HepG2 (cell line): ENCODE measurements around the gene TMEM190. TPM values are rescaled to one million over a fixed set of nuclear protein-coding genes. Genes with fewer than 3 reads are reported as not detected.

Experiments used
- ARID3A ChIP-seq: IDR thresholded peaks from 2 replicates; pipeline ENCODE4 v1.6.1; 2012; ENCODE audit warnings: low read depth, low read length, improper control_type of control experiment
- ATF5 ChIP-seq: sonication (generic); formaldehyde crosslinking; IDR thresholded peaks from 2 replicates; pipeline ENCODE4 v1.4.0; 2020; ENCODE audit warnings: mild to moderate bottlenecking, low read depth, missing genetic modification reagents
- ATM ChIP-seq: fragments of 450-650 bp; IDR thresholded peaks from 2 replicates; pipeline ENCODE4 v1.7.1; 2017; ENCODE audit warnings: mild to moderate bottlenecking, borderline replicate concordance
- EEA1 ChIP-seq: sonication (generic); formaldehyde crosslinking; IDR thresholded peaks from 2 replicates; pipeline ENCODE4 v1.5.1; 2020; ENCODE audit warnings: mild to moderate bottlenecking, missing genetic modification reagents, borderline replicate concordance
- ELF4 ChIP-seq: sonication (generic); formaldehyde crosslinking; IDR thresholded peaks from 2 replicates; pipeline ENCODE4 v1.5.0; 2020; ENCODE audit warnings: missing genetic modification reagents, mild to moderate bottlenecking, moderate library complexity, borderline replicate concordance
- GLI4 ChIP-seq: sonication (generic); formaldehyde crosslinking; IDR thresholded peaks from 2 replicates; pipeline ENCODE4 v1.5.1; 2020; ENCODE audit warnings: missing genetic modification reagents, mild to moderate bottlenecking, moderate library complexity, borderline replicate concordance
- MIER2 ChIP-seq: IDR thresholded peaks from 2 replicates; pipeline ENCODE4 v1.6.1; 2016; ENCODE audit warnings: missing biosample characterization, missing genetic modification reagents
- MTF1 ChIP-seq: sonication (generic); formaldehyde crosslinking; IDR thresholded peaks from 2 replicates; pipeline ENCODE4 v1.5.0; 2020; ENCODE audit warnings: missing genetic modification reagents
- SMARCC2 ChIP-seq: fragments of 450-650 bp; IDR thresholded peaks from 2 replicates; pipeline ENCODE4 v1.6.1; 2017; ENCODE audit warnings: antibody characterized with exemption, mild to moderate bottlenecking
- SSRP1 ChIP-seq: IDR thresholded peaks from 2 replicates; pipeline ENCODE4 v1.6.1; 2016; ENCODE audit warnings: control low read depth
- TAF1 ChIP-seq: sonication (generic); formaldehyde crosslinking; IDR thresholded peaks from 2 replicates; pipeline ENCODE4 v1.4.0; 2020; ENCODE audit warnings: missing genetic modification reagents
- TP53 ChIP-seq: sonication (generic); formaldehyde crosslinking; conservative IDR thresholded peaks from 2 replicates; pipeline ENCODE4 v1.4.0; 2020; ENCODE audit warnings: missing genetic modification reagents
- ZBTB7B ChIP-seq: sonication (generic); formaldehyde crosslinking; IDR thresholded peaks from 2 replicates; pipeline ENCODE4 v1.4.0; 2020; ENCODE audit warnings: missing genetic modification reagents
- ZFP37 ChIP-seq: sonication (generic); formaldehyde crosslinking; IDR thresholded peaks from 2 replicates; pipeline ENCODE4 v1.4.0; 2020; ENCODE audit warnings: missing genetic modification reagents, borderline replicate concordance
- ZNF225 ChIP-seq: sonication (generic); formaldehyde crosslinking; IDR thresholded peaks from 2 replicates; pipeline ENCODE4 v1.4.0; 2020; ENCODE audit warnings: mild to moderate bottlenecking, missing genetic modification reagents
- ZNF362 ChIP-seq: sonication (generic); formaldehyde crosslinking; IDR thresholded peaks from 2 replicates; pipeline ENCODE4 v1.4.0; 2020; ENCODE audit warnings: missing genetic modification reagents, mild to moderate bottlenecking, borderline replicate concordance
- ZNF431 ChIP-seq: sonication (generic); formaldehyde crosslinking; IDR thresholded peaks from 2 replicates; pipeline ENCODE4 v1.9.0; 2022; ENCODE audit warnings: missing genetic modification reagents, low read depth, mild to moderate bottlenecking, borderline replicate concordance
- ZNF652 ChIP-seq: IDR thresholded peaks from 2 replicates; pipeline ENCODE4 v1.6.1; 2016; ENCODE audit warnings: low read depth, borderline replicate concordance
- ZNF724P ChIP-seq: sonication (generic); formaldehyde crosslinking; IDR thresholded peaks from 2 replicates; pipeline ENCODE4 v1.8.0; 2022; ENCODE audit warnings: missing genetic modification reagents, borderline replicate concordance
- polyA plus RNA-seq, 8 experiments: library from polyadenylated mRNA; depleted of rRNA in 3 of 8; stranded (reverse) in 7 of 8; unstranded in 1 of 8; fragments of >200 nt; fragmentation: Illumina TruSeq in 4 of 8; extraction: Trizol in 4 of 8; gene quantifications; 2 replicates each; pipeline versions ENCODE4 v1.2.1 to v1.2.3, GENCODE V29; 2011 to 2016; ENCODE audit warnings: low read depth in 4 of 8, missing spikeins in 1 of 8, mixed read lengths in 1 of 8; ENCODE audit not compliant: insufficient read depth in 1 of 8
- total RNA-seq, 5 experiments: library from RNA; depleted of rRNA; stranded (reverse); fragments of >200 nt; fragmentation: Illumina TruSeq; extraction: Trizol; gene quantifications; 2 replicates each; pipeline ENCODE4 v1.2.3, GENCODE V29; 2016; ENCODE audit warnings: low read depth in 1 of 5
- TF ChIP-seq, protein P1 (sequence below): sonication (generic); formaldehyde crosslinking; IDR thresholded peaks from 2 replicates; pipeline ENCODE4 v1.4.0; 2020; ENCODE audit warnings: mild to moderate bottlenecking, missing genetic modification reagents
- TF ChIP-seq, protein P2 (sequence below): IDR thresholded peaks from 2 replicates; pipeline ENCODE4 v1.6.1; 2018; ENCODE audit warnings: missing genetic modification reagents
- TF ChIP-seq, protein P3 (sequence below): sonication (generic); formaldehyde crosslinking; IDR thresholded peaks from 2 replicates; pipeline ENCODE4 v1.4.0; 2020; ENCODE audit warnings: missing genetic modification reagents
- TF ChIP-seq, protein P4 (sequence below): sonication (generic); formaldehyde crosslinking; IDR thresholded peaks from 2 replicates; pipeline ENCODE4 v1.5.1; 2020; ENCODE audit warnings: mild to moderate bottlenecking, missing genetic modification reagents, borderline replicate concordance

TMEM190 gene
- total and polyA plus RNA-seq, 2 of the 13 experiments (the other 11 are each of a cell fraction or from before 2014, with no cell fraction given): 0.35 to 0.83 TPM

DNA sequence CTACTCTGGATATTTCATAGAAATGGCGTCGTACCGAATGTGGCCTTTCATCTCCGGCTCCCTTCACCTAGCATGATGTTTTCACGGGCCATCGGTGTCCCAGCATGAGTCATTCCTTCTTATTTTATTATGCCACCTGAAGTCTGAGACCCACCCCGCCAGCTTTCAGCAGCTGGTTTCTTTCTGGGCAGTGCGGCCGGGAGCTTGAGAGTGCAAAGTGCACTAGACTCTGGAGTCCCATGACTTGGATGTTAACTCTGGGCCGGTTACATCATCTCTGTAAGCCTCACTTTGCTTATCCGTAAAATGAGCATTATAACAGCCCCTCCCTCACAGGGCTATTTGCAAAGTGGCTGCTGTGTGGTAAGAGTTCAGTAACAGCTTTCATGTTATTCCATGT is 42.8 kb upstream of the TMEM190 start (continued):
- TF ChIP-seq, protein P1, sequence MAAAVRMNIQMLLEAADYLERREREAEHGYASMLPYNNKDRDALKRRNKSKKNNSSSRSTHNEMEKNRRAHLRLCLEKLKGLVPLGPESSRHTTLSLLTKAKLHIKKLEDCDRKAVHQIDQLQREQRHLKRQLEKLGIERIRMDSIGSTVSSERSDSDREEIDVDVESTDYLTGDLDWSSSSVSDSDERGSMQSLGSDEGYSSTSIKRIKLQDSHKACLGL (CRISPR knock-in tag): no peak
- TF ChIP-seq ZNF362 (no peak), ARID3A (peak; percentile 44), ZNF431 (CRISPR knock-in tag) (0 out of 2 replicates have a peak, but pooled peaks have one; percentile 31), GLI4 (no peak), ELF4 (no peak), ZBTB7B (CRISPR knock-in tag) (no peak), MTF1 (no peak), ZNF652 (no peak), SMARCC2 (no peak), TP53 (CRISPR knock-in tag) (no peak), SSRP1 (CRISPR knock-in tag) (0 out of 2 replicates have a peak, but pooled peaks have one; percentile 79), TAF1 (CRISPR knock-in tag) (0 out of 2 replicates have a peak, but pooled peaks have one; percentile 33), MIER2 (CRISPR knock-in tag) (0 out of 2 replicates have a peak, but pooled peaks have one; percentile 22), ZNF724P (CRISPR knock-in tag) (no peak), EEA1 (CRISPR knock-in tag) (no peak), ATF5 (CRISPR knock-in tag) (no peak), ZFP37 (CRISPR knock-in tag) (no peak), ZNF225 (CRISPR knock-in tag) (no peak), ATM (no peak)
- TF ChIP-seq, protein P2, sequence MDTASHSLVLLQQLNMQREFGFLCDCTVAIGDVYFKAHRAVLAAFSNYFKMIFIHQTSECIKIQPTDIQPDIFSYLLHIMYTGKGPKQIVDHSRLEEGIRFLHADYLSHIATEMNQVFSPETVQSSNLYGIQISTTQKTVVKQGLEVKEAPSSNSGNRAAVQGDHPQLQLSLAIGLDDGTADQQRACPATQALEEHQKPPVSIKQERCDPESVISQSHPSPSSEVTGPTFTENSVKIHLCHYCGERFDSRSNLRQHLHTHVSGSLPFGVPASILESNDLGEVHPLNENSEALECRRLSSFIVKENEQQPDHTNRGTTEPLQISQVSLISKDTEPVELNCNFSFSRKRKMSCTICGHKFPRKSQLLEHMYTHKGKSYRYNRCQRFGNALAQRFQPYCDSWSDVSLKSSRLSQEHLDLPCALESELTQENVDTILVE: peak; percentile 78; the same call in 1 of the 2 replicates
- TF ChIP-seq, protein P3, sequence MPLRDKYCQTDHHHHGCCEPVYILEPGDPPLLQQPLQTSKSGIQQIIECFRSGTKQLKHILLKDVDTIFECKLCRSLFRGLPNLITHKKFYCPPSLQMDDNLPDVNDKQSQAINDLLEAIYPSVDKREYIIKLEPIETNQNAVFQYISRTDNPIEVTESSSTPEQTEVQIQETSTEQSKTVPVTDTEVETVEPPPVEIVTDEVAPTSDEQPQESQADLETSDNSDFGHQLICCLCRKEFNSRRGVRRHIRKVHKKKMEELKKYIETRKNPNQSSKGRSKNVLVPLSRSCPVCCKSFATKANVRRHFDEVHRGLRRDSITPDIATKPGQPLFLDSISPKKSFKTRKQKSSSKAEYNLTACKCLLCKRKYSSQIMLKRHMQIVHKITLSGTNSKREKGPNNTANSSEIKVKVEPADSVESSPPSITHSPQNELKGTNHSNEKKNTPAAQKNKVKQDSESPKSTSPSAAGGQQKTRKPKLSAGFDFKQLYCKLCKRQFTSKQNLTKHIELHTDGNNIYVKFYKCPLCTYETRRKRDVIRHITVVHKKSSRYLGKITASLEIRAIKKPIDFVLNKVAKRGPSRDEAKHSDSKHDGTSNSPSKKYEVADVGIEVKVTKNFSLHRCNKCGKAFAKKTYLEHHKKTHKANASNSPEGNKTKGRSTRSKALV: 0 out of 2 replicates have a peak, but pooled peaks have one; percentile 34
- TF ChIP-seq, protein P4, sequence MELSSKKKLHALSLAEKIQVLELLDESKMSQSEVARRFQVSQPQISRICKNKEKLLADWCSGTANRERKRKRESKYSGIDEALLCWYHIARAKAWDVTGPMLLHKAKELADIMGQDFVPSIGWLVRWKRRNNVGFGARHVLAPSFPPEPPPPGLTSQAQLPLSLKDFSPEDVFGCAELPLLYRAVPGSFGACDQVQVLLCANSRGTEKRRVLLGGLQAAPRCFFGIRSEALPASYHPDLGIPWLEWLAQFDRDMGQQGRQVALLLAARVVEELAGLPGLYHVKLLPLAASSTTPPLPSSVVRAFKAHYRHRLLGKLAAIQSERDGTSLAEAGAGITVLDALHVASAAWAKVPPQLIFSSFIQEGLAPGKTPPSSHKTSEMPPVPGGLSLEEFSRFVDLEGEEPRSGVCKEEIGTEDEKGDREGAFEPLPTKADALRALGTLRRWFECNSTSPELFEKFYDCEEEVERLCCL: no peak
